SK-N-DZ (cell line): ENCODE results near the gene HOTAIR.

Experiments
- DNase-seq: peaks from one replicate; pipeline ENCODE4 v3.0.0-alpha.2; 2015; ENCODE audit warnings: low spot score

HOTAIR gene

GRCh38 chr12:53988541-53989226 lies 13.9 kb upstream of the HOTAIR start:
- no peak for DNase-seq

DNA sequence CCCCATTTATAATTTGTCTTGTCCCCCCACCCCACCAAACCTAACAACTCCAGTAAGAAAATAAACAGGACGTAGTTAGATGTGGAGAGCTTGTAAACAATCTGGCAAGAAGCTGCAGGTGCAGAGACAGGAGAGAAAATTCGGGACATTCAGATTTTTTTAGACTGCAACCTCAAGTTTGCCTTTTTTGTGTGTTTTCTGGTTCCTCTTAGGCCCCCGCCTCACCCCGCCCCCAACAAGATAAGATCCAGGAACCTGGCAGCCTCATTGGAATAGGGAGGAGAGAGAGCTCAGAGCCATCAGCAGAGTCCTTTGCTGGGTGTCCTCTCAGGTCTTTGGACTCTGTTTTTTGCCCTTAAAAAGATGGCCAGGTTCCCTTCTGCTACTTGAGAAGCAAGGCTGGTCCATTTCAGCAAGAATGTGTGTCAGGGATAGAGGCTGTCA lies 13.1 kb upstream of the HOTAIR start:
- no peak for DNase-seq

DNA sequence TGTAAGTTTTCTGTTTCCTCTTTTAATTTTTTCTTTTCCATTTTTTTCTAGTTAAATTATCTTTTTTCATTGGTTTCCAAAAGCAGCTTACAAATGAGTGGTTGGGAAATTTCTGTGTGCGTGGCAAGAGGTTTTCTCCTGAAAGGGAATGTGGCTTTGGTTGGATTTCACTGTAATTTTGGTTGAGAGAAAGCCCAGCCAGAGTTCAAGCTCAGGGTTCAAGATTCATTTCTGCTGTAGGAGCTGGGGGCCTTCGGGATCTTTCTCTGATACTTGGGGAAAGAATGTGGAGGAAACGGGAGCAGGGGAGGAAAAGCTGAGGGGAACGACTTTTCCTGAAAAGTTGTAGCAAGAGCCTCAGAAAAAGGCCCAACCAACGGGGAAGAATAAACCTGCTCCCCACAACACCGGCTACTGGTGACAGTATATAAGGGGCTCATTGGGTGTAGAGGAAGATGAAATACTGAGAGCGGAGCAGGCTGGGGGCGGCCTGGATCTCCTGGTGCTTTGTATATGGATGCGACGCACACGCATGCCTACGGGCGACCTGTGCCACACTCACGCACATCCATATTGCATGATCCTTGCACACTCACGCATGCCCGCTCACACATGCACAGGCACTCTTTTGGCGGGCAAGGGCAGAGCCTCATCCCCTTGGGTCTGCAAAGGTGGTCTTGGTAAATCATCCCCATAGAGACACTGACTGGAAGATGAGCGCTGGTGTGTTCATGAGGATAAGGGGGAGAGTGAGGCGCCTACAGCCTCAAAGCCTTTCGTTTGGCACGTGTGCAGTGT lies 12.1 kb upstream of the HOTAIR start:
- DNase-seq = no peak

- DNase-seq = no peak
These were observed 11.4 kb upstream of the HOTAIR start for GRCh38 chr12:53985994-53986685.

- DNase-seq = no peak
These were observed 10.9 kb upstream of the HOTAIR start for GRCh38 chr12:53985692-53985993.

DNA sequence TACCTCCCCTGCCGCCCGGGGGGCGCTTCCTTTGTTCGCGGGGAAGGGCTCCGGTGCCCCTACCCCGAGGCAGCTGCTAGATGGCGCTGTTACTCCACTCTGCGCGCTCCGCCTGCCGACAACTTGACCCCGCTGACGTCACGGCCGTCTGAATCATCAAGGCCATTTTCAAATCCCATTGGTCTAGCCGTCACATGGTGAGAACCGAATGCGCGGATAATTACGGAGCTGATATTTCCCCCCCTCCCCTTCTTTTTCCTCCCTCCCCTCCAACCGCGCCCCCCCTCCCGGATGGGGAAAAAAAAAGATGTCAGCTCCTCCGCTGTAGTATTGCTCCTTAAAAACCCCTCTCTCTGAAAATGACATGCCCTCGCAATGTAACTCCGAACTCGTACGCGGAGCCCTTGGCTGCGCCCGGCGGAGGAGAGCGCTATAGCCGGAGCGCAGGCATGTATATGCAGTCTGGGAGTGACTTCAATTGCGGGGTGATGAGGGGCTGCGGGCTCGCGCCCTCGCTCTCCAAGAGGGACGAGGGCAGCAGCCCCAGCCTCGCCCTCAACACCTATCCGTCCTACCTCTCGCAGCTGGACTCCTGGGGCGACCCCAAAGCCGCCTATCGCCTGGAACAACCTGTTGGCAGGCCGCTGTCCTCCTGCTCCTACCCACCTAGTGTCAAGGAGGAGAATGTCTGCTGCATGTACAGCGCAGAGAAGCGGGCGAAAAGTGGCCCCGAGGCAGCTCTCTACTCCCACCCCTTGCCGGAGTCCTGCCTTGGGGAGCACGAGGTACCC lies 10.3 kb upstream of the HOTAIR start, which contains the start of gene HOXC10:
Gene HOXC10, plus strand, starts transcription at position 246 of the 791 bp plus-strand sequence. Its CDS starts 114 bp downstream, at position 360.
- DNase-seq = peak; percentile 89

GRCh38 chr12:53983950-53984572 lies 9.3 kb upstream of the HOTAIR start:
- no peak for DNase-seq

DNA sequence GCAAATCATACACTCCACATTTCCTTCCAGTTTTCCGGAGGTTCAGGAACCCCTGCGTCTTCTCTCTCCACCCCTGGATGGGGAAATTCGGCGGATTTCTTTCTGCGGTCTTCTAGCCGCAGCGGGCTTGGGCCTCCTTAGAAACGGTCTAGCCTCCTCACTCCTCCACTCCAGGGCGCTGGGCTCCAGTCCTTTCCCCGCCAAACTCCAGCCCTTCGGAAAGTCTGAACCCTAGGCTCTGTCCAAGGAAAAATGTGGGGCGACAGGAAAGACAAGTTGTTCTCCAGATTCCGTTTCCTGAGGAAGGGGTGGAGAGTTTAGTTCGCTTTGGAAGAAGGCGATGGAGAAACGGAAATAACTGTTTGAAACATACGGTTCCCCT lies 8.8 kb upstream of the HOTAIR start:
- no peak for DNase-seq

DNA sequence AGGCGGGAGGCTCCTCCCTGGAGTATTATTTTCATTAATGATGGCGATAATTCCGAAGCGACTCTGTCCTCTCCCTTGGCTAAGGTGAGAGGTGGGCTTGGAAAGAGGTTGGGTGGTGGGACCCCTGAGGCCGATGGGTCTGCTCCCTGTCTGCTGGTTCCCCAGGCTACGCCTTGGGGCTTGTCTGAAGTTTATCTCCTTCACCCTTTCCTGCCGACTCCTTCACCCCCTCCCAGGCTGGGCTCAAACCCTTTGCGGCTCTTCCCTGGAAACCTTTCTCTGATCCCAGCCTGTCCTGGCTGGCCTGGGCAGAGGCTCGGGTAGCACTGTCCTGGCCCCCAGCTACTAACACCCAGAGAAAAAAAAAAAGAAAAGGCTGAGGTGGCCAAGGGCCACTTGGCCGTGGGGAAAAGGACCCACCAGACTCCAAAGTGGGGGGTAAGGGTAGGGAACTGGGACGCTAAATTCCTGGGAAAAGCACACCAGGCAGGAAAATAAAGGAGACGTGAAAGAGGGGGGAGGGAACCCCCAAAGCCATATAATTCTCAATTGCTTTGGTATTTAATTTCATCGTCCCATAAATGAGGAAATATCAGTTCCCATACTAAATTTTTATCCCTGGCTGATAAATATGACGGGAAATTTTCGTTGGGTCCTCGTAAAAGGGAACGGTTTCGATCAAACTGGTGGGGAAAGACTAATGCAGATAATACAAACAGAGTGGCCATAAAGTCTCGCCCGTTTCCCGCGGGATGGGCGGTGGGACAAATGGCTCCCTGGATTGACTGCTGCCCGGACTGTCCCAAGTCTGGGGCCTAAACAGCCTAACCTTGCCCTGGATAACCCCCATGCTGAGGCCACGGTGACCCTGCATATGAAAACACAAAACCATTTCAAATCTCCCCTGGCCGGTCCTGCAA lies 8.2 kb upstream of the HOTAIR start:
- DNase-seq = no peak

- DNase-seq = no peak
These were observed 7.1 kb upstream of the HOTAIR start for GRCh38 chr12:53981634-53982565.

DNA sequence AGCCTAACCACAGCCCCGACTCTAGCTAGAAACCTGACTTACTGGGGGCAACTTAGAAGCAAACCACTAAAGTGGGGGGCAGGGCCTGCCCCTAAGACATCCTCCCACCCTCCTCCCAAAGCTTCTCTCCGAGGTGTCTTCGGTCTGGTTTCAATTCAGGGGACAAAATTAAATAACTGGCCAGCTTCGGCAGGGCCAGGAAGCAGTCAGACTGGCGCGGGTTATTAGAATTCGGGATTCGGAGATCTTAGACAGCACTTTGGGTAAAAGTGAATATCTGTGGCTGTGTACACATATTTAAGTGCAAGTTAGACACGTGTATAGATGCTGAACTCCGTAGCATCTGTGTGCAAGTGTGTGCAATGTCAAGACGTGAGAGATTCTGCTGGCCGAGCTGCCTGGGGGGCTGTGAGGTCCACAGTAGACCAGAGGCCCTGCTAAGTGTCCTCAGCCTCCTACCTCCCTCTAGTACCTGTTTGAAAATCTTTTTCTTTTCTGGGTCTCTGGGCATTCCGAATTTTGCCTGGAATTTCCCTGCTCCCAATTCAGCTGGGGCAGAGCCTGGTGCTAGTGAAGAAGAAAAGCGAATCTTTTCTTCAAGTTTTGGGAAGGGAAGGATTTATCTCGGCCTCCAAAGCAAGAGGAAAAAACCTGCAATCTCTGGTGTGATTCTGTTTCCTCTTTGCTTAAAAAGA lies 6.2 kb upstream of the HOTAIR start:
- no peak for DNase-seq

- DNase-seq = no peak
These were observed 5.5 kb upstream of the HOTAIR start for GRCh38 chr12:53980104-53980801.

GRCh38 chr12:53978477-53979356 lies 4.0 kb upstream of the HOTAIR start:
- DNase-seq = no peak

DNA sequence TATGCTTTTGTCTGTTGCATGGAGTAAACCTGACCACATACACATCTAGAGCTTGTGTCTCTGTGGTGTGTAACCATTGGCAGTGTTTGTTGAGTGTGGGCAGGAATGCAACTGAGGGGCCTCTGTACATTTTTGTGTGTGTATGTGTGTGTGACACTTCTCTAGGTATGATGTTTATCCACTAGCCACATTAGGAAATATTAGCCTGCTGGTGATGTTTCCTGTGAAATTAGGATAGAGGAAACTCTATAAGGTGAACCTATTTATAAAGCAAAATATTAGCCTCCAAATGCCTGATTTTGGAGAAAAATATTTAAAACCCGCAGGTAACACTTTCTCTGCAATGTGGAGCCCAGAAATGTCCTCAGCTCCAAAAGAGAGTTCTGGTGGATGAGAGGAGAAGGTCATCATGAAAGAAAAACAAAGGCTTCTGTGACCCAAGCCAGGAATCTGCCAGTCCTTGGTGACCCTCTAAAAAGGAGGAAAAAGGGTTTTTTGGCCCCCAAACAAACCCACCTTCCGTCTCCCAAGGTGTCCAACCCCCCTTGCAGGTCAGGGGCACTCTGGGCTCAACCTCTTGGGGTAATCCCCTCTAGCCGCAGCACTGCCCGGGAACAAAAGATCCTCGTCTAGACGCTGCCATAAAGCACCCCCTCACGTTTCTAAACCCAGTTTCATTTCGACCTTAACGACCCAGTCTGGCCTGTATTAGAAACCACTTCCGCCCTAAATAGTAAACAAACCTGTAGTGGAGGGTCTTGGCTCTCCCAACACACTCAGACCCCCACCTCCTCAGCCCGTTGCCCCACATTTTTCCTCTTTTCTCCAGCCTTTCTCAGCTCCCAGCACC lies 3.1 kb upstream of the HOTAIR start:
- DNase-seq = no peak

- no peak for DNase-seq
These were observed 2.3 kb upstream of the HOTAIR start for GRCh38 chr12:53976823-53977595.
